Measurements from ENCODE around the gene PLA2G4F.

The PLA2G4F gene

GRCh38 chr15:42156243-42156922 lies at the start of gene PLA2G4F:
Gene PLA2G4F, minus strand, starts transcription at chr15:42156636. Its CDS starts 87 bp downstream, at chr15:42156549.
- DNase-seq = no peak

- no peak for DNase-seq
These were observed 47.5 kb upstream of the PLA2G4F start for GRCh38 chr15:42203891-42204290.

- no peak for DNase-seq
These were observed 46.2 kb upstream of the PLA2G4F start for GRCh38 chr15:42202653-42203052.

GRCh38 chr15:42201801-42202200 lies 45.4 kb upstream of the PLA2G4F start:
- no peak for DNase-seq

- DNase-seq = no peak
These were observed 42.7 kb upstream of the PLA2G4F start for GRCh38 chr15:42199126-42199525.

GRCh38 chr15:42198516-42198915 lies 42.1 kb upstream of the PLA2G4F start:
- DNase-seq = no peak

GRCh38 chr15:42194513-42194912 lies 38.1 kb upstream of the PLA2G4F start:
- DNase-seq = peak; percentile 6

- DNase-seq = no peak
These were observed 36.9 kb upstream of the PLA2G4F start for GRCh38 chr15:42193383-42193782.

- no peak for DNase-seq
These were observed 35.3 kb upstream of the PLA2G4F start for GRCh38 chr15:42191610-42192346.

GRCh38 chr15:42190370-42190769 lies 33.9 kb upstream of the PLA2G4F start:
- DNase-seq = no peak

- DNase-seq = no peak
These were observed 29.4 kb upstream of the PLA2G4F start for GRCh38 chr15:42185801-42186200.

- no peak for DNase-seq
These were observed 28.3 kb upstream of the PLA2G4F start for GRCh38 chr15:42184736-42185135.

GRCh38 chr15:42184296-42184695 lies 27.9 kb upstream of the PLA2G4F start:
- DNase-seq = no peak

GRCh38 chr15:42182961-42183360 lies 26.5 kb upstream of the PLA2G4F start:
- no peak for DNase-seq

- DNase-seq = no peak
These were observed 26.0 kb upstream of the PLA2G4F start for GRCh38 chr15:42182328-42182886.

GRCh38 chr15:42178056-42178455 lies 21.6 kb upstream of the PLA2G4F start:
- no peak for DNase-seq

GRCh38 chr15:42175671-42176070 lies 19.2 kb upstream of the PLA2G4F start:
- DNase-seq = no peak

GRCh38 chr15:42172475-42172874 lies 16.0 kb upstream of the PLA2G4F start:
- DNase-seq = no peak

GRCh38 chr15:42171795-42172194 lies 15.4 kb upstream of the PLA2G4F start:
- DNase-seq = no peak

GRCh38 chr15:42171122-42171521 lies 14.7 kb upstream of the PLA2G4F start:
- no peak for DNase-seq

- no peak for DNase-seq
These were observed 9.9 kb upstream of the PLA2G4F start for GRCh38 chr15:42166225-42166940.

GRCh38 chr15:42165106-42165505 lies 8.7 kb upstream of the PLA2G4F start:
- no peak for DNase-seq

- DNase-seq = no peak
These were observed 7.6 kb upstream of the PLA2G4F start for GRCh38 chr15:42163947-42164550.
